Measurements from ENCODE around the gene IRAK4.
A peak's percentile ranks its signal among the peaks of the same experiment; 100 is the strongest.

The IRAK4 gene

DNA sequence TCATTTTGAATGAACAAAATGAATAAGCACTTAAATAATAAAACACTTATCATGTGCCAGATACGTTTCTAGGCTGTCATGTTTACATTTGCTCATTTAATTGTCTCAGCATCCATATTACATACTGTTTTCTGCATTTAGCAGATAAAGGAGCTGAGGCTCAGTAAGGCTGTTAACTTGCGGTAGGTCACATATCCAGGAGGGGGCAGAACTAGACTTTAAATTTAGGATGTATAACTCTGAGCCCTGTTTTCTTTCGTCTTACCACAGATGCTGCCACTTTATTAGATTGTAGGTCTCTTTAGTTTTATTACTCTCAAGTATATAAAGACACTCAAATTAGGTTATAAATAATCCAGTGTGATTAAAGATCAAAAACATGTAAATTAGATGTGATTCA, 17.7 kb downstream of the IRAK4 start:
- peak; percentile 76 for DNase-seq

DNA sequence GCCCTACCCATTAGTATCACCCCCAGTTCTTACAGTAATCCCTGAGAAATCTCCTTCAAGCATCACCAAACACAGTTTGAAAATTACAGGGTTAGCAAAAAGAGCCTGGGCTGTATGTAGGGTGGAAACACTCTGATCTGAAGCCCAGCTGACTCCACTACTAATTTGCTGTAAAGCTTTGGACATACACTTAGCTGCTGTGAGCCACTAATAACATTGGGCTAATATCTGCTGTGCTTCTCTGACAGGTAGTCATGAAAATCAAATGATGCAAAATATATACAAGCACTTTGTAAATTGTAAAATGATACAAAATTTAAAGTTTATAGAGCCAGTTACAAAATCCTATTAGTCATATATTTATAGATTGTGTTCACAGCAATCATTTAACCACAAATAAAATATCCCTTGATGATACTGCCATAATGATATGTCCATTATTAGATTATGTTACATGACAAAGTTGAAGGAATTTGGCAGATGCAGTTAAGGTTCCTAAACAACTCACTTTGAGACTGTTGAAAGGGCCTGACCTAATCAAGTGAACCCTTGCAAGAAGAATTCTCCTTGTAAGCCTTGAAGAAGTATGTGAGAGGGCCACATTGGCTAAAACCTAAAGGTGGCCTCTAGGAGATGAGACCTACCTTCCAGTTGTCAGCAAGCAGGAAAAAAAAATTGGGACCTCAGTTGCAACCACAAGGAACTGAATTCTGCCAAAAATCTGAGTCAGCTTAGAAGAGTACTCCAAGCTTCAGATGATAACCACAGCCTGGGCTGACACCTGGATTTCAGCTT, 28.3 kb downstream of the IRAK4 start:
- no peak for DNase-seq

DNA sequence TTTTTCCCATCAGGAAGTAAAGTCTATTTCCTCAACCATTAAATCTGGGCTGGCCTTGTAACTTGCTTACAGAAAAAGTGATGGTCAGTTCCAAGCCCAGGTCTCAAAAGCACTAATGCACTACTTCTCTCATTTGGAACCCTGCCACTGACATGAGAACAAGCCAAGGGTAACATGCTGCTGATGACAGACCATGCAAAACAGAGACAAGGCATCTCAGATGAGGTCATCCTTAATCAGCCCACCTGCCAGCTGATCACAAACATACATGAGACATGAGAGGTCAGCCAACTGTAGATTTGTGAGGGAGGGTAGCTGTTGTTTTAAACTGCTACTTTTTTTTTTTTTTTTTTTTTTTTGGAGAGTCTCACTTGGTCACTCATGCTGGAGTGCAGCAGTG, 31.2 kb downstream of the IRAK4 start:
- peak; percentile 10 for DNase-seq

DNA sequence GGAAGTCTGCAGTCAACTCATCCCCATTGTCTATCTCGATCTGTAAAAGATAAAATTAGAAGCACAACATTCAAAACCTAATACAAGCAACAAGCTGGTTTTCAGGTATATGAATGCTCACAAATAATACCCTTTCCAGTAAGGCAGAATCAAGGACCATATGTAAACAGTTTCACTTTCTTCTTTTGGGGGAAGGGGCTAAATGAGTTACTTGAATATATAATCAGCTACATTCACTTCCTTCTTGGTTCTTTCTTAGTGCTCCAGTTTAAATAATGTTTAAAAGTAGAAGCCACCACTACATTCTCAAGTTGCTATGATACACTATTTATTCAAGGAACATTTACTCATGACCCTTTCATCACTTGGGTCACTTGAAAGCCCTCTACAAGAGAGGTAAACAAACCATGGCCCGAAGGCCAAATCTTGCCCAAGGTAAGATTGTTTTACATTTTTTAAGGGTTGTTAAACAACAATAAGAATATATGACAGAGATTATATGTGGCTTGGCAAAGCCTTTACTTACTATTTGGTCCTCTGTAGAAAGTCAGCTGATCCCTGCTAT, 37.0 kb downstream of the IRAK4 start:
- DNase-seq = no peak

DNA sequence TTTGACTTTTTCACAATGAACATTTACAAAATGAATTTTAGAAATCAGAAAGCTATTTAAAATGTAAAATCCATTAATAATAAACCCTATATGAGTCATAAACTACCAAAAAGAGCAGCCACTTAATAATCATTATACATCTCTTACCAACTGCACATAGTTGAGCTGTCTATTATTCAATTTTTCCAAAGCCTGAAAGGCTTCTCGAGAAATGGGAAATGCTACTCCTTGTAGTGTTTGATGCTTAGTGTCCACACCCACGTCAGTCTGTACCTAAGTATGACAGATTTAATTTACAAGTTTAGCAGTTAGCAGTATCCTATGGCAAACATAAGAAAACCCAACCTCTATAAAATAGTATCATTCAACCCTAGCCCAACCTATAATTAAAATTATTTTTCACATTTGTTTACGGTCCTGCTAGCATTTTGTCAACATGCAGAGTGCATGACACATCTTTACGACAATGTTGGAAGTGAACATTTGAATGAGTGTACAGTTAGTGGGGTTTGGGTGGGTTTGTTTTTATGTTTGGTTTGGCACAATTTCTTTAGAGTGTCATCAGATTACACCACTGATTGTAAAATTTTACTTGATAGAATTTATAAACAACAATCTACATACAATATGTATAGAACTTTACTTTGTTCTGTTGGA, 38.9 kb downstream of the IRAK4 start:
- DNase-seq = no peak

DNA sequence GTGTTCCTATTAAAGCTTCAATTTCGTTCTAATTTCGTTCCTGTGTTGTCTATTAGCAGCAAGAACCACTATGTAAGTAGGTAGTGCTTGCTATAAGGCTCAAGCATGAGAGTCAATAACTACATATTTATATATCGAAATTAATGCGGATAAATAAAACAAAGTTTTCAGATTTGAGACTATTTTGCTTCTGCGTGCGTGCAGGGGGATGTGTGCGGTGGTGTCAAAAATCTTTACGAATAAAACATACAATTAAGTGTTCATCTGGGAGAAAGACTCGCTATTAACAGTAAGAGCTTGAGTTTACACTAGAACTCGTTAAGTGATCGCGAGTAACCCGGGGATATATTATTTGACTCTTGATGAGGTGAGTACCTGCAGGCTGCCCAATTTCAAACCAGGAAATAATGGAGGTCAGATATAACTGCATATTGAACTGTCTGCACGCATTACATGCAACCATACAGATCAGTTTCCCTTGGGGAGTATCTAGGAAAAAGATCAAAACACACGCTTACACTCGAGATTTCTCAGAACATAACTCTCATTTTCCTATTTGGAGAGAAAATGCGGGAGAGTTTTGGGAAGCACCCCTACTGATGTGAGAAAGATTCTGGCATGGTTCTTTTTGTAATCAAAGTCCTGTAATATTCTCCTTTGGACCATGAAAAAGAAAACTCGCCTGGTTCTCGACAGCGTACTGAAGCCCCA, 46.6 kb downstream of the IRAK4 start:
- DNase-seq = peak; percentile 43

DNA sequence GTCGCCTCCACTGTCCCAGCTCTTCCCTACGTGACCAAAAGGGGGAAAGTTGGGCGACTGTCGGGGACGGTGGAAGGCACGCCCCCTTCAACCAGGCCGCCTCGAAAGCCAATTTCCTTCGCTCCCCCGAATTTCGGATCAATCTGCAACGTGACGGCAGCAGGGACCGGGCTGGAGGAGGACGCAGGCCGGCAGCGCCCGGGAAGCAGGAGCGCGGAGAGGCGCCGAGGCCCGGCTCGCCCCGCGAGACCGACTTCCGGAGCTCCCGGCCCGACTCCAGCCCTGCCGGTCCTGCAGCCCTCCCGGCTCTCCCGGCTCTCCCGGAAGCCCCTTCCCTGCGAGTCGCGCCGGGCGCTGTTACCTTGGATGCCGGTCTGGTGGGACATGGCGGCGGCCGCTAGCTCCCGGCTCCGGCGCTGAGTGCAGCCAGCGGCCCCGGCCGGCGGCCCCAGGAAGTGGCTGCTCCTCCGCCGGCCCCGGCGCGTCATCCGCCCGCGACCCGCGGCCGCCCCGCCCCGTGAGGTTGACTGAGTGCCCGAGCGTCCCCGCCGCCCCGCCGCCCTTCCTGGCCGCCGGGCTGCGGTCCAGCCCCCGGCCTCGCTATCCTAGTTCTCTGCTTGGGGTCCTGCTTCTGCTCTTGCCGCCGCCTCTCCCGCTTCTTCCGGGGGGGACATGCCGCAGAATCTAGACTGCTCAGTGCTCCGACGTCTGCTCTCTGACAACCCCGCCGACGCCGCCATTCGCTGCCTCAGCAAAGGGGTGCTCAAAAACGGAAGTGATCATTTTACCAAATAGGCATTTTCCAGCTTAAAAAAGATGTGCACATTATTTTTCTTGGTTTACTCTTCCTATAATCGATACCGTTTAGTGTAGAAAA, 47.3 kb downstream of the IRAK4 start, which contains the start of gene TWF1:
TWF1 (minus strand) TSS at position 458 of the 877 bp plus-strand sequence; CDS start at position 386, 72 bp downstream.
- DNase-seq = peak; percentile 92

DNA sequence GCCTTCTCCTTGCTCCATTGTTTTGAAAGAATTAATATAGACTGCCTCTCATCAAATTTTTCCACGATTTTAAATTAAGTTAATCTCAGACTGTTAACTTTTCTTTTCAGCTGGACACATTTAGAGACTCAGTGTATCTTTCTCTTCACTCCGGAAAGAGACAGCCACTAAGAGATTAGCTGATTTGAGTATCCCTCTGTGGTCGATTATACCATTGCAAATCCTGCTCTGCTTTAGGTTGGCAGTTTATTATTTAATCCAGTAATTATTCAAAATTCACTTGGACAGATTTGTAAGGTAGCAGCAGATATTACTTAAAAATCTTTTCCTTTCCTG, 48.0 kb downstream of the IRAK4 start:
- peak; percentile 36 for DNase-seq

DNA sequence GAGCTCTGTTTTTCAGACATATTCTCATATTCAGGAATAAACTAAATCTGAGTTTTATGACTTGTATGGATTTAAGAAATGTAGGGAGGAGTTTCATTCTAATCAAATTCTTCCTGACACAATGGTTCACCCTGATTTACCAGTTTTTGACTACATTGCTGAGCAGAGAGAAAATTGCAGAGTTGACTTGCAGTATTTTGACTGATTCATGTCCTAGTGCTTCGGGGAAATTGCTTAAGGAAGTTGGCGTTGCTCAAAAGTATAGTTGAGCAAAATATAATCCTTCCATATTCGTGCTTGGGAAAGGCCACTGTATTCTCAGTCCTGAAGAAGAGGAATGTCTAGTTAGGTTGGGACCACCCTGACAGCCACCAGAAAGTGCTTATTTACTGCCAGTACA, 48.6 kb downstream of the IRAK4 start:
- no peak for DNase-seq

DNA sequence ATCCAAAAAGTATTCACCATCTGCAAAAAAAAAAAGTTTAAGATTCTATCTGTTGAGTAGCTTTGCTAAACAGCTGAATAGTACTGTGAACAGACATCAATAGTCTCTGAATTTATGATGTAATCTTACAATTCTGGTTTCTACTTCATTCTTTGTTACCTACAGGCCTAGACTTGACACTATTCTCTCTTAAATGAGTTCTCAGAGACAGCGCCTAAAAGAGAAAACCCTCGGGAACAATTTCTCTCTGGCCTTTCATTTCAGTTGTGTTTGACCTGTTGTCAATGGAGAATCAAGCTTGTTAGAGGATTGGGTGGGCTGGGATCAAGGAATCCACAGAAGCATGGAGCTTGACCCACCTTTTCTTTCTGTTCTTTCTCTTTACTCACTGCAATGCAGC, 53.3 kb downstream of the IRAK4 start:
- DNase-seq = no peak

DNA sequence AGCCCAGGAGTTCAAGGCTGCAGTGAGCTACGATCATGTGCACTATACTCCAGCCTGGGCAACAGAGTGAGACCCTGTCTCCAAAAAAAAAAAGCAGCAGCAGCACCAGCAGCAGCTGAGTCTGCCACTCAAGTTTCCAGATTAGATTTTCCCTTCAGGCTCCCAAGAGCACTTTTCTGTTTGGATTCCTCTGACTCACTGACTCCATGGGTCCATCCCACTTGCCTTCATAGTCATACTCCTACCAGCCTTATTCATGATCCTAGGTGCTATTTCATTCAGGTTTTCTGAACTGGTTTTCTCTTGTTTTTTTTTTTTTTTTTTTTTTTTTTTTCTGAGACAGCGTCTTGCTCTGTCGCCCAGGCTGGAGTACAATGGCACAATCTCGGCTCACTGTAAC, 54.2 kb downstream of the IRAK4 start:
- DNase-seq = no peak

DNA sequence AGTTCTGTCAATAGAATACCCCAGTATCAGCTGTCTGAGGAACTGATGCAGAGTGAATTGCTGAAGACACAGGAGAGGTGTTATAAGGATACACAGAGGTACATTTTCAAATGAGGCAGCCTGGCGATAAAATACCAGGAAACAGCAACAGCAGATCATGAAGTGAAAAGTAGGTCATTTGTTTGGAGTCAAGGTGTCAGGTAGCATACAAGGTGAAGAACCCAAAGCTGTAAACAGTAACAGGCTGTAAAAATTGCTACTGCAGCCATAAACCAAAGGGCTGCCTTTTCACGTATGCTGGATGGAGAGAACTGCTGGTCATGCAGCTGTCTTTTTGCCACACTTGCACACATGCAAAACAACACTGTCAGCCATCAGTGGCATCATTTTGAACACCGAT, 56.7 kb downstream of the IRAK4 start:
- no peak for DNase-seq

DNA sequence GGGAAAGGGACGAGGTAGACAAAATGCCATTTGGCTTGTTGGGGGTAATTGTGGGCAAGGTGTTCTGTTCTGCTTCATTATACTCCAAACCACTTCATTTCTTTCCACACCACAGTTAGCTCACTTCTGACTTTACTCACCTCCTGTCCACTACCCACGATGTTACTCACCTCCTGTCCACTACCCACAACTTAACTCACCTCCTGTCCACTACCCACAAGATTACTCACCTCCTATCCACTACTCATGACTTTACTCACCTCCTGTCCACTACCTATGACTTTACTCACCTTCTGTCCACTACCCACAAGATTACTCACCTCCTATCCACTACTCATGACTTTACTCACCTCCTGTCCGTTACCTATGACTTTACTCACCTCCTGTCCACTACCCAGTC, 57.4 kb downstream of the IRAK4 start:
- no peak for DNase-seq

DNA sequence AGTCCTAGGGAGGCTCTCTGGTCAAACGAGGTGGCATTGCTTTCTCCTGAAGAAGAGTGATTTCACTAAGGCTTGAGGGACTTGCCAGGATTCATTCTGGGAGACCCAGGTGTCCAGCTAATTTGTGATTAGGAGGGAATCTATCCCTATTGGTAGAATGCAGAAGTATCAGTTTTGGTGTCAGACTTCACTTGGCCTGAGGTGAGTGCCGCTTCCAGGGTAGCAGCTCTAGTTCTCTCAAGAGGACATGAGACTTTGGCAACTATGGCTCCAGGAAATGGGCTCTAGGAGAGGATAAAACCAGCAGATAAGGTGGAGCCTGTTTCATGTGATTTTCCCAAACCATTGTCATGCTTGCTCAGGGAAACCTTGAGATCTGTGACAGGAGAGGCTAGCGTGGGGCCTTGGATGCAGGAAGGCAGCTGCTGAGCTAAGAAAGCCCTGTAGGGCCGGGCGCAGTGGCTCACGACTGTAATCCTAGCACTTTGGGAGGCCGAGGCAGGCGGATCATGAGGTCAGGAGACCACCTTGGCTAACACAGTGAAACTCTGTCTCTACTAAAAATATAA, 65.5 kb downstream of the IRAK4 start:
- DNase-seq = no peak

DNA sequence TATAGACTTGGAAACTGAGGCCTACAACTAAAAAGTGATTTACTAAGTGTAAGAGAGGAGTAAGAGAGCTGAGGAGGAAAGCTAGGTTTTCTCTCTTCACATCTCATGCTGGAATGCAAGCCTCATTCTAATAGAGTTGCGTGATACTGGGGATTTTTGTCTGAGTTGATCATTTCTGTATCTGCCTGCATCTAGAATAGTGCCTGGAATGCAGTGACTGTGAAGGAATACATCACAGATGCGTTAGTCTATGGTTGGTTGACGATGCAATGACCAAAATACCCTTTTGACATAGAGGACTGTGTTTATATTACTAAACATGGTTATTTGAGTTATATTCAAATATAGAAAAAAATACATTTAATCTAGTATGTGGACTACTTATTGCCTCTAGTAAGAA, 67.9 kb downstream of the IRAK4 start:
- DNase-seq = no peak

DNA sequence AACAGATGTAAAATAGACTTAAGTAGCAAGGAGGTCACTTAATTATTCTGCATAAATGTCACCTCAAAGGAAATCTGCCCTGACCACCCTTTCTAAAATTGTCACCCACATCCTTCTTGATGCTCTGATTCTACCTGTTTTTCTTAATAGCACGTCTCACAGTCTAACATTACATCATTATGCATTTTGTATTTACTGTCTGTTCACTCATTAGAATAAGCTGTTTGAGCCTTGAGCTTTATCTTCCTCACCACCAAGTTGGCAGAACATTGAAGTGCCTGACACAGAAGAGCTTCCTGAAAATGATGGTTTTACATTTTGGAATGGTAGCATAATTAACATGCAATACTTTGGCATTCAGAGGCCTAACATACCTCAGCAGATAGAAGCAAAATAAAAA, 68.3 kb downstream of the IRAK4 start:
- DNase-seq = no peak

DNA sequence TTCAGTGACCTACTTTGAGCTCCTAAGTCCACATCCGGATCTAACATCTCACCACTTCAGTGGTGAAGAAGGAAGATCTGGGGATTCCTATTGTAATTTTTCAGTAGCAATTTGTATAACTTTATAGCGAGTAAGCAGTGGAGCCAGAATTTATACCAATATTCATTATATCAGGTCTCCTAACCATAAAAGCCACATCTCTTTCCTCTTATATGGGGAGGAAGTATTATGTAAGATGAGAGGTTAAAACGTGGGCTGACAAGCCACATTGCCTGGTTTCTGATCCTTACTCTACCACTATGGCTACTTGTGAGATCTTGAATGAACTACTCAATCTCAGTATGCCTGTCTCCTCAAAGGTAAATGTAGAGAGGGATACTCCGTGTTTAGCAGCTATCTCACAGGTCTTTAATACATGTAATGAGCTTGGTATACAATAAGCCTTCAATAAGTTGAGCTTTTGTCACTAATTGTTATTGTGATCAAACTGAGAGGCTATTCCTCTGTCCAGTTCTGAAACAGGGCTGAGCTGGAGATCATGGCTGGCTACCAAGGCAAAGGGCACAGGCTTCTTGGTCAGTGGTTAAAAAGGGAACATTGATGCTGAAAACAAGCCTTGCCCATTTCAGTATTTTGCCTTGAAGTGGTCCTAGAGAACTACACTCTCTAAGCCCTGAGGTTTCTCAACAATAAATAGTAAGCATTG, 73.9 kb downstream of the IRAK4 start:
- DNase-seq = peak; percentile 56

DNA sequence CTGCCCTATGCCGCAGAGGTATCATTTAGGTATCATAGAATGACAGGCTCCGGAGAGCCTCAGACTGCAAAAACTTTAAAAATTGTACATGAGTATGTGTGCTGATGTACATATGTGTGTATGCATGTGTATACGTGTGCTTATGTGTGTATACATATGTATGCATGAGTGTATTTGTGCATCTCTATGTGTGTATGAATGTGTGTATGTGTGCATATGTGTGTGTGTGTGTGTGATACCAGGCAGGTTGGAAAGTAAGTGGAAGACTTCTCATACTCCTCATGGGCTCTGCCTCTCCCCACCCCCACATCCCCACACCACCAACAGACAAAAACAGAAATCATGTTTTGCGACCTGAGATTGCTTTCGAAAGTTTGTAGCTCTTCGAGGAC, 76.5 kb downstream of the IRAK4 start:
- DNase-seq = no peak

DNA sequence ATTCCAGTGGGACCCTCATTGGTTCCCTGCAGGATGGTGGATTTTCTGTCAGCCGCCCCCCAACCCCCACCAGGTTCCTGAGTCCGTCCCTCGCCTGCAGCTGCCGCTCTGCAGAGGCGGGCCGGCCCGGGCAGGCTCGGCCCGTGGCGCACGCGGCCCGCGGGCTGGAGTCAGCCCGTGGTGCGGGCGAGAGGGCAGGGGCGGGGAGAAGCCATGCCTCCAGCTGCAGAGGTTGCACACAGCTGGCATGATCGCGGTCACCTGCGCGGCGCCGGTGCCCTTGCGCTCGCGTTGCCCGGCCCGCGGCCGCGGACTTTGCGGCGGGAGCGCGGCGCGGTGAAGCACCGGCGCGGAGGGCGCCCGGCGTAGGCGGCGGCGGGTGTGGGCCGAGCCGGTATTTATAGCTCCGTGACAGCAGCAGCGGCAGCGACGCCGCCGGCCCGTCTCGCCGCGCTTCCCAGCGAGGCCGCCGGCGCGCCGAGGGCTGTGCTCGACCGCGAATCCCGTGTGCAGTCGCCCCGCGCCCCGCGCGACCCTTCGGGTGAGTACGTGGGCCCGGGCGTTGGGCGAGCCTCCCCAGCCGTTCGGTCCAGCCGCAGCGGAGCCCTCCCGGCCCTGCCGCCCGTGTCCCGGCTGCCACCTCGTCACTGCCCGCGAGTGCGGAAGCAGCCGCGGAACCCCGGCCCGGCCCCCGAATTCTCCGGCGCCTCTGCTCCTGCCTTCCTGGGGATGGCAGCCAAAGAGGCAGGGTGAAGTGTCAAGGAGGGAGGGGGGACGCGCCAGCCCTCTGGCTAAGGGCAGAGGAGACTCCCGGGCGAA, 77.1 kb downstream of the IRAK4 start, which contains the start of gene TMEM117:
TMEM117 (plus strand) TSS at position 426 of the 819 bp plus-strand sequence.
- peak; percentile 77 for DNase-seq

DNA sequence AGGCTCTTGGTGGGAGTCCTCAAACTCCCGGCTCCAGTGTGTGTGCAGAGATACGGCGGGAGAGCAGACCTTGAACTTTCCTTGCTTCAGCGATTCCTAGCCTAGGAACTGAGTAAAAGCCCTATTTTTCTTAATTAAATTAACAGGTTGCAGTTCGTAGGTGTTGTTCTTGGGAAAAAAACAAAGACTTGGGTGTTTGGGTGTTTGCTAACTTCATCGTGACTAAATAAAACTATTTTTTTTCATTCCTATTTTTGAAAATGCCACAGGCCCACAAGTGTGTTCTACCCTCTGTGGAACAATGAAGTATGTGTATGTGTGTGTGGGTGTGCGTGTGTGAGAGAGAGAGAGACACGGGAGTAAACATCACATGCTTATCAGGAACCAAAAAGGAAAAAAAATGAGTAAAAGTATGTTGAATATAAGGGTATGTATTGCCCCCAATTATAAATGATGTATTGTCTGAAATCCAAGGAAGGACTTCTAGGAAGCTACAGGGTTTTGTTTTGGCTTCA, 77.8 kb downstream of the IRAK4 start:
- peak; percentile 57 for DNase-seq

All from hematopoietic multipotent progenitor cell treated with erythropoietin and hydrocortisone succinate and interleukin-3 and kit ligand, for 4 days (in vitro differentiated cells).